Measurements from ENCODE around the gene FAM83G. TPM values are rescaled to one million over a fixed set of nuclear protein-coding genes. Genes with fewer than 3 reads are reported as not detected.

The FAM83G gene
- total RNA-seq, 1 donor from 2014 or later: 2.2 TPM

GRCh38 chr17:18960803-18961511 lies 43.6 kb downstream of the FAM83G start:
- peak; percentile 81 for DNase-seq
- H3K4me1 ChIP-seq: no peaks in the 10 kb centered on the region
- no peak overlapping the region for H3K4me3 ChIP-seq
- H3K27ac ChIP-seq (replicated peaks): no peak overlapping the region
- H3K36me3 ChIP-seq: no peaks in the 10 kb centered on the region
- intact Hi-C loops (cut with micrococcal nuclease): no loop called here
- H3K9me3 ChIP-seq (replicated peaks): no peaks in the 10 kb centered on the region
- H3K27me3 ChIP-seq (ENCODE audit: low read depth): no peaks in the 10 kb centered on the region
- TF ChIP-seq CTCF (IDR thresholded peaks at IDR 0.05; ENCODE audit: borderline replicate concordance): peak; percentile 95

- no peak for TF ChIP-seq CTCF (IDR thresholded peaks at IDR 0.05; ENCODE audit: borderline replicate concordance)
- intact Hi-C loops (cut with micrococcal nuclease): no loop called here
- Histone ChIP-seq H3K27me3 (ENCODE audit: low read depth) (no peaks in the 10 kb centered on the region), H3K36me3 (no peaks in the 10 kb centered on the region), H3K4me3 (no peak overlapping the region), H3K27ac (replicated peaks) (no peak overlapping the region), H3K9me3 (replicated peaks) (no peaks in the 10 kb centered on the region), H3K4me1 (no peaks in the 10 kb centered on the region)
- DNase-seq: no peak
Measured at GRCh38 chr17:18960241-18960665, 44.3 kb downstream of the FAM83G start.

GRCh38 chr17:18959845-18960240 lies 44.7 kb downstream of the FAM83G start:
- Histone ChIP-seq H3K27ac (replicated peaks) (no peak overlapping the region), H3K9me3 (replicated peaks) (no peaks in the 10 kb centered on the region), H3K4me1 (no peaks in the 10 kb centered on the region), H3K27me3 (ENCODE audit: low read depth) (no peaks in the 10 kb centered on the region), H3K4me3 (no peak overlapping the region), H3K36me3 (no peaks in the 10 kb centered on the region)
- intact Hi-C loops (cut with micrococcal nuclease): no loop called here
- TF ChIP-seq CTCF (IDR thresholded peaks at IDR 0.05; ENCODE audit: borderline replicate concordance): no peak
- no peak for DNase-seq

GRCh38 chr17:18959071-18959844 lies 45.3 kb downstream of the FAM83G start:
- TF ChIP-seq CTCF (IDR thresholded peaks at IDR 0.05; ENCODE audit: borderline replicate concordance): no peak
- Histone ChIP-seq H3K9me3 (replicated peaks) (no peaks in the 10 kb centered on the region), H3K4me1 (no peaks in the 10 kb centered on the region), H3K27me3 (ENCODE audit: low read depth) (no peaks in the 10 kb centered on the region), H3K36me3 (no peaks in the 10 kb centered on the region), H3K27ac (replicated peaks) (no peak overlapping the region), H3K4me3 (no peak overlapping the region)
- DNase-seq: no peak
- intact Hi-C loops (cut with micrococcal nuclease): no loop called here

- intact Hi-C loops (cut with micrococcal nuclease): no loop called here
- no peak for DNase-seq
- no peaks in the 10 kb centered on the region for H3K9me3 ChIP-seq (replicated peaks)
- no peaks in the 10 kb centered on the region for H3K27me3 ChIP-seq (ENCODE audit: low read depth)
- H3K4me1 ChIP-seq: no peaks in the 10 kb centered on the region
- H3K36me3 ChIP-seq: no peaks in the 10 kb centered on the region
- no peak for TF ChIP-seq CTCF (IDR thresholded peaks at IDR 0.05; ENCODE audit: borderline replicate concordance)
- no peak overlapping the region for H3K4me3 ChIP-seq
- H3K27ac ChIP-seq (replicated peaks): no peak overlapping the region
Measured at GRCh38 chr17:18958611-18959010, 46.0 kb downstream of the FAM83G start.

All from left ventricle myocardium inferior (tissue), 1 donor.